WTC11 (cell line): ENCODE measurements around the gene CLNK. TPM values are rescaled to one million over a fixed set of nuclear protein-coding genes. Genes with fewer than 3 reads are reported as not detected.

Experiments
- ATAC-seq: fragments of 200-7000 bp; cut with Tn5 transposase; 2 replicates; pipeline ENCODE4 v1.10.0; 2021; ENCODE audit warnings: mild to moderate bottlenecking, moderate library complexity
- CTCF ChIA-PET: fragments of 300-600 bp; sonication (Branson Sonifier 250); formaldehyde crosslinking; loops from one replicate; lab custom pipeline; 2021; ENCODE audit warnings: antibody characterized with exemption; lab: Charles Lee
- POLR2A ChIA-PET: fragments of 350-600 bp; sonication (Branson Sonifier 250); formaldehyde crosslinking; loops from one replicate; lab custom pipeline; 2021; ENCODE audit warnings: antibody characterized with exemption; lab: Charles Lee
- DNase-seq: peaks from one replicate; pipeline ENCODE4 v3.0.0; 2021; ENCODE audit warnings: low spot score
- H3K27ac Mint-ChIP-seq: 2 replicates; pipeline ENCODE4 v1.8.0; 2021; ENCODE audit warnings: mixed read lengths
- H3K27me3 Mint-ChIP-seq: 2 replicates; pipeline ENCODE4 v1.8.0; 2021; ENCODE audit warnings: low read depth, mild to moderate bottlenecking, moderate library complexity, mixed read lengths
- H3K36me3 Mint-ChIP-seq: 2 replicates; pipeline ENCODE4 v1.8.0; 2021; ENCODE audit warnings: mixed read lengths
- H3K4me1 Mint-ChIP-seq: 2 replicates; pipeline ENCODE4 v1.8.0; 2022; ENCODE audit warnings: mixed read lengths
- H3K4me3 Mint-ChIP-seq: 2 replicates; pipeline ENCODE4 v1.8.0; 2021; ENCODE audit warnings: mild to moderate bottlenecking, moderate library complexity, mixed read lengths
- H3K9me3 Mint-ChIP-seq: 2 replicates; pipeline ENCODE4 v1.8.0; 2021; ENCODE audit warnings: mixed read lengths
- FOXK1 ChIP-seq: sonication (generic); formaldehyde crosslinking; IDR thresholded peaks from 2 replicates; pipeline ENCODE4 v1.8.0; 2022; ENCODE audit warnings: mild to moderate bottlenecking, moderate library complexity, missing genetic modification reagents
- FOXP4 ChIP-seq: sonication (generic); formaldehyde crosslinking; IDR thresholded peaks from 2 replicates; pipeline ENCODE4 v1.8.0; 2022; ENCODE audit warnings: mild to moderate bottlenecking, missing genetic modification reagents
- GABPB1 ChIP-seq: sonication (generic); formaldehyde crosslinking; IDR thresholded peaks from 2 replicates; pipeline ENCODE4 v1.8.1; 2023; ENCODE audit warnings: mild to moderate bottlenecking, missing genetic modification reagents
- GRHL2 ChIP-seq: fragments of 250-450 bp; sonication (Bioruptor Pico); IDR thresholded peaks from 2 replicates; pipeline ENCODE4 v1.8.0; 2022; ENCODE audit warnings: mild to moderate bottlenecking, moderate library complexity; ENCODE audit not compliant: insufficient replicate concordance, severe bottlenecking
- HMGXB4 ChIP-seq: sonication (generic); formaldehyde crosslinking; IDR thresholded peaks from 2 replicates; pipeline ENCODE4 v1.8.1; 2023; ENCODE audit warnings: mild to moderate bottlenecking, moderate library complexity, missing genetic modification reagents
- IRF1 ChIP-seq: sonication (generic); formaldehyde crosslinking; IDR thresholded peaks from 2 replicates; pipeline ENCODE4 v1.8.0; 2023; ENCODE audit warnings: missing genetic modification reagents
- IRF2 ChIP-seq: sonication (generic); formaldehyde crosslinking; IDR thresholded peaks from 2 replicates; pipeline ENCODE4 v1.8.0; 2022; ENCODE audit warnings: low read depth, missing genetic modification reagents, borderline replicate concordance
- MXD4 ChIP-seq: fragments of 250-450 bp; sonication (Bioruptor Pico); IDR thresholded peaks from 2 replicates; pipeline ENCODE4 v1.8.0; 2021; ENCODE audit warnings: mild to moderate bottlenecking, moderate library complexity, borderline replicate concordance
- MYBL2 ChIP-seq: sonication (generic); formaldehyde crosslinking; IDR thresholded peaks from 2 replicates; pipeline ENCODE4 v1.8.1; 2023; ENCODE audit warnings: mild to moderate bottlenecking, moderate library complexity, missing genetic modification reagents
- PREB ChIP-seq: sonication (generic); formaldehyde crosslinking; IDR thresholded peaks from 2 replicates; pipeline ENCODE4 v1.8.1; 2022; ENCODE audit warnings: mild to moderate bottlenecking, missing genetic modification reagents, moderate library complexity, borderline replicate concordance
- RELA ChIP-seq: sonication (generic); formaldehyde crosslinking; IDR thresholded peaks from 2 replicates; pipeline ENCODE4 v1.8.1; 2022; ENCODE audit warnings: missing genetic modification reagents, mild to moderate bottlenecking, borderline replicate concordance
- RORB ChIP-seq: fragments of 250-450 bp; sonication (Bioruptor Pico); IDR thresholded peaks from 2 replicates; pipeline ENCODE4 v1.9.0; 2021; ENCODE audit warnings: mild to moderate bottlenecking
- TEAD4 ChIP-seq: sonication (generic); formaldehyde crosslinking; IDR thresholded peaks from 2 replicates; pipeline ENCODE4 v1.8.0; 2022; ENCODE audit warnings: mild to moderate bottlenecking, missing genetic modification reagents
- USF2 ChIP-seq: sonication (generic); formaldehyde crosslinking; IDR thresholded peaks from 2 replicates; pipeline ENCODE4 v1.8.1; 2023; ENCODE audit warnings: mild to moderate bottlenecking, missing genetic modification reagents, moderate library complexity
- ZBTB21 ChIP-seq: sonication (generic); formaldehyde crosslinking; IDR thresholded peaks from 2 replicates; pipeline ENCODE4 v1.8.1; 2023; ENCODE audit warnings: mild to moderate bottlenecking, missing genetic modification reagents, borderline replicate concordance
- ZMAT4 ChIP-seq: fragments of 250-450 bp; sonication (Bioruptor Pico); IDR thresholded peaks from 2 replicates; pipeline ENCODE4 v1.9.0; 2021; ENCODE audit warnings: mild to moderate bottlenecking
- ZNF121 ChIP-seq: sonication (generic); formaldehyde crosslinking; IDR thresholded peaks from 2 replicates; pipeline ENCODE4 v1.8.0; 2023; ENCODE audit warnings: missing genetic modification reagents
- ZNF138 ChIP-seq: sonication (generic); formaldehyde crosslinking; conservative IDR thresholded peaks from 2 replicates; pipeline ENCODE4 v1.8.1; 2022; ENCODE audit warnings: mild to moderate bottlenecking, moderate library complexity, missing genetic modification reagents
- total RNA-seq: library from RNA; stranded (reverse); gene quantifications from 3 replicates; pipeline ENCODE4 v1.2.3, GENCODE V29; 2021

Gene CLNK
- total RNA-seq, 1 experiment from 2014 or later = not detected

GRCh38 chr4:10648479-10648878 is 36.1 kb downstream of the CLNK start (continued):
- TF ChIP-seq ZNF138 (CRISPR knock-in tag) (no peak), ZNF121 (no peak), IRF1 (CRISPR knock-in tag) (no peak)

GRCh38 chr4:10647846-10648245 is 36.7 kb downstream of the CLNK start:
- Mint-ChIP-seq H3K9me3 (peaks cover 68% of the 10 kb centered on the region), H3K4me1 (no peaks in the 10 kb centered on the region), H3K27ac (no peak overlapping the region), H3K4me3 (no peak overlapping the region), H3K36me3 (peaks cover 59% of the 10 kb centered on the region), H3K27me3 (peaks cover 11% of the 10 kb centered on the region)
- no peak for ATAC-seq
- DNase-seq = no peak
- TF ChIP-seq PREB (CRISPR knock-in tag) = no peak
- TF ChIP-seq IRF2 (CRISPR knock-in tag) = no peak
- TF ChIP-seq TEAD4 (CRISPR knock-in tag) = no peak
- no peak for TF ChIP-seq ZMAT4
- TF ChIP-seq FOXP4 (CRISPR knock-in tag) = no peak
- no peak for TF ChIP-seq USF2
- TF ChIP-seq MXD4 (CRISPR knock-in tag) = no peak
- TF ChIP-seq ZBTB21 (CRISPR knock-in tag) = no peak
- no peak for TF ChIP-seq HMGXB4 (CRISPR knock-in tag)
- TF ChIP-seq RELA (CRISPR knock-in tag) = no peak
- no peak for TF ChIP-seq GRHL2 (CRISPR knock-in tag)
- CTCF ChIA-PET = no interaction called here
- POLR2A ChIA-PET = no interaction called here

- Mint-ChIP-seq H3K4me3 (no peak overlapping the region), H3K27me3 (peaks cover 11% of the 10 kb centered on the region), H3K36me3 (peaks cover 64% of the 10 kb centered on the region), H3K27ac (no peak overlapping the region), H3K9me3 (peaks cover 80% of the 10 kb centered on the region), H3K4me1 (no peaks in the 10 kb centered on the region)
- ATAC-seq (no peak), DNase-seq (no peak)
- TF ChIP-seq FOXK1 (no peak), MYBL2 (no peak), GABPB1 (no peak), RORB (CRISPR knock-in tag) (no peak)
- POLR2A ChIA-PET = no interaction called here
- CTCF ChIA-PET = no interaction called here
Measured at GRCh38 chr4:10643600-10644425, 40.8 kb downstream of the CLNK start.
